ENCODE measurements around the gene MRTFA. TPM values are rescaled to one million over a fixed set of nuclear protein-coding genes. Genes with fewer than 3 reads are reported as not detected.
"Not testable (repeated sequence)": the region's sequence is repeated elsewhere in the genome, so short reads cannot be mapped to it uniquely, and the experiment has no call there.

Gene MRTFA
- polyA plus RNA-seq, 2 donors, result 10.7 to 16.5 TPM

DNA sequence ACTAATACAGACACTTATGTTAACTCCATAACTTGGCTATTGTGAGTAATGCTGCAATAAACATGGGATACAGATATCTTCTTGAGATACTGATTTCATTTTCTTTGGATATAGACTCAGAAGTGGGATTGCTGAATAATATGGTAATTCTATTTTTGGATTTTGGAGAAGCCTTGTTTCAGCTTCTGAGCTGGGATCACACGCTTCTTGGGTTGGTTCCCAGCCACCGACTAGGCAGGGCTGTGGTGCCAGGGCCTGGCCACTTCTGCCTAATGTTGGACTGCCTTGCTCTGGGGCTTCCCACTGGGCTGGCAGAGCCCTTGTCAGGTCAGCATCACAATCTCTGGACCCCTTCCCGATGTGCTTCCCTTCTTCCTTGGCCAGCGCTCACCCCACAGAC lies 28.8 kb upstream of the MRTFA start:
- Histone ChIP-seq H3K36me3 (ENCODE audit: control insufficient read depth in 2 of 2, insufficient read depth in 2 of 2, low read length in 1 of 2) (no peaks in the 10 kb centered on the region), H3K9me3 (ENCODE audit: control insufficient read depth in 2 of 2, insufficient read depth in 1 of 2, low read depth in 1 of 2, low read length in 1 of 2) (no peaks in the 10 kb centered on the region), H3K27me3 (ENCODE audit: control insufficient read depth in 1 of 2, insufficient read depth in 2 of 2, low read length in 2 of 2) (no peaks in the 10 kb centered on the region), H3K4me1 (ENCODE audit: control insufficient read depth in 2 of 2, insufficient read depth in 2 of 2, low read length in 1 of 2) (peaks cover 0 to 8% of the 10 kb centered on the region in 2 donors), H3K27ac (ENCODE audit: low read depth in 2 of 2, low read length in 1 of 2) (peak overlapping the region; percentile 37 to 43), H3K4me3 (ENCODE audit: low read depth in 1 of 2, low read length in 2 of 2) (no peak overlapping the region)
- 40 to 59% methylated on average over 4 of the region's 4 CpGs for WGBS, 2 donors

DNA sequence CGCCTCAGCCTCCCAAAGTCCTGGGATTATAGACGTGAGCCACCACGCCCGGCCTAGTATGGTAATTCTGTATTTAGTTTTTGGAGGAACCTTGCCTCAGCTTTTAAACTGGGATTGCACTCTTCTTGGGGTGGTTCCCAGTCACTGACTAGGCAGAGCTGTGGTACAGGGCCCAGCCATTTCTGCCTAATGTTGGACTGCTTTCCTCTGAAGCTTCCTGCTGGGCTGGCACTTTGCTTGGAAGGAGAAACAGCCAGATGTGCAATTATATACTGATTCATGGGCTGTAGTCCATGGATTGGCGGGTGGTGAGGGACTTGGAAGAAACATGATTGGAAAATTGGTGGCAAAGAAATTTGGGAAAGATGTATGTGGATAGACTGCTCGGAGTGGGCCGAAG lies 25.2 kb upstream of the MRTFA start:
- Histone ChIP-seq H3K27ac (ENCODE audit: low read depth in 2 of 2, low read length in 1 of 2) (no peak overlapping the region), H3K9me3 (ENCODE audit: control insufficient read depth in 2 of 2, insufficient read depth in 1 of 2, low read depth in 1 of 2, low read length in 1 of 2) (no peaks in the 10 kb centered on the region), H3K36me3 (ENCODE audit: control insufficient read depth in 2 of 2, insufficient read depth in 2 of 2, low read length in 1 of 2) (no peaks in the 10 kb centered on the region), H3K4me3 (ENCODE audit: low read depth in 1 of 2, low read length in 2 of 2) (no peak overlapping the region), H3K4me1 (ENCODE audit: control insufficient read depth in 2 of 2, insufficient read depth in 2 of 2, low read length in 1 of 2) (peaks cover 0 to 3% of the 10 kb centered on the region in 2 donors), H3K27me3 (ENCODE audit: control insufficient read depth in 1 of 2, insufficient read depth in 2 of 2, low read length in 2 of 2) (no peaks in the 10 kb centered on the region)
- 86 to 89% methylated on average over 7 of the region's 7 CpGs for WGBS, 2 donors

DNA sequence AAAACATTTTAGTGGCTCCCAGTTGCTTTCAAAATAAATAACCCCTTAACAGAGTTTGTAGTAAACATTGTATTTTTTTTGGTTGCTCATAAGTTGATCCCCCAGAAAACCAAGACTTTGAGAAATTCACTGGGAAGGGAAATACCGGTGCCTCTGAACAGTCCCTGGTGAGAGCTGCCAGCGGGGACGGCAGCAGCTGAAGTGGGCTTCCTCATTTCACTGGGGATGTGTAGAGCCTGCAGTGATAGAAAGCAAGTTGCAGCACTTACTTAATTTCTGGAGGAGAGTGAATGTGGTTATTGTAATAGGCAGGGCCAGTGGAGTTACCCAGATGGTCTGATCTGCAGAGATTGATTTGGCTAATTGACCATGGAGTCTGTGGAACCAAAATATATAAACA lies 24.2 kb upstream of the MRTFA start:
- H3K9me3 ChIP-seq (ENCODE audit: control insufficient read depth in 2 of 2, insufficient read depth in 1 of 2, low read depth in 1 of 2, low read length in 1 of 2), result no peaks in the 10 kb centered on the region
- H3K4me3 ChIP-seq (ENCODE audit: low read depth in 1 of 2, low read length in 2 of 2), result no peak overlapping the region
- H3K27ac ChIP-seq (ENCODE audit: low read depth in 2 of 2, low read length in 1 of 2), result no peak overlapping the region
- no peaks in the 10 kb centered on the region for H3K36me3 ChIP-seq (ENCODE audit: control insufficient read depth in 2 of 2, insufficient read depth in 2 of 2, low read length in 1 of 2)
- peaks cover 0 to 3% of the 10 kb centered on the region in 2 donors for H3K4me1 ChIP-seq (ENCODE audit: control insufficient read depth in 2 of 2, insufficient read depth in 2 of 2, low read length in 1 of 2)
- H3K27me3 ChIP-seq (ENCODE audit: control insufficient read depth in 1 of 2, insufficient read depth in 2 of 2, low read length in 2 of 2), result no peaks in the 10 kb centered on the region
- WGBS, 2 donors, result 79 to 89% methylated on average over 3 of the region's 3 CpGs

DNA sequence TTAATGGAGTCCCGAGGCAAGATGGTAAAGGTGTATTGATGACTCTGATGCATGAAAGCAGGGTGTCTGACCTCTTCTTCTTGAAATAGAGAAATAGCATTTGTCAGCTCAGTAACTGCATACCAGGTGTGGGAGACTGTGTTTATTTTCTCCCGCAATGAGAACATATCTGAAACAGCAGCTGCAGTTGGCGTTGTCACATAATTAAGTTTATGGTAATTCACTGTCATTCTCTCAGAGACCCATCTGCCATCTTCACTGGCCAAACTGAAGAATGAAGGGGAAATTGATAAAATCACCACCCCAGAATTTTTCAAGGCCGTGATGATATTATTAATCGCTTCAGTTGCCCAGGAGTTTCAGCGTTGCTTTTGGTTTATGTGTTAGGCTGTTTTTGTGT lies 22.6 kb upstream of the MRTFA start:
- no peaks in the 10 kb centered on the region for H3K27me3 ChIP-seq (ENCODE audit: control insufficient read depth in 1 of 2, insufficient read depth in 2 of 2, low read length in 2 of 2)
- H3K27ac ChIP-seq (ENCODE audit: low read depth in 2 of 2, low read length in 1 of 2), result no peak overlapping the region
- peaks cover 0 to 3% of the 10 kb centered on the region in 2 donors for H3K4me1 ChIP-seq (ENCODE audit: control insufficient read depth in 2 of 2, insufficient read depth in 2 of 2, low read length in 1 of 2)
- H3K9me3 ChIP-seq (ENCODE audit: control insufficient read depth in 2 of 2, insufficient read depth in 1 of 2, low read depth in 1 of 2, low read length in 1 of 2), result no peaks in the 10 kb centered on the region
- no peaks in the 10 kb centered on the region for H3K36me3 ChIP-seq (ENCODE audit: control insufficient read depth in 2 of 2, insufficient read depth in 2 of 2, low read length in 1 of 2)
- H3K4me3 ChIP-seq (ENCODE audit: low read depth in 1 of 2, low read length in 2 of 2), result no peak overlapping the region
- WGBS, 2 donors, result 90 to 93% methylated on average over 6 of the region's 6 CpGs

- WGBS, 2 donors, result 84 to 85% methylated on average over 10 of the region's 10 CpGs
- H3K27me3 ChIP-seq (ENCODE audit: control insufficient read depth in 1 of 2, insufficient read depth in 2 of 2, low read length in 2 of 2); H3K27ac ChIP-seq (ENCODE audit: low read depth in 2 of 2, low read length in 1 of 2); H3K36me3 ChIP-seq (ENCODE audit: control insufficient read depth in 2 of 2, insufficient read depth in 2 of 2, low read length in 1 of 2); H3K9me3 ChIP-seq (ENCODE audit: control insufficient read depth in 2 of 2, insufficient read depth in 1 of 2, low read depth in 1 of 2, low read length in 1 of 2); H3K4me3 ChIP-seq (ENCODE audit: low read depth in 1 of 2, low read length in 2 of 2): not testable (repeated sequence)
- peaks cover 3 to 14% of the 10 kb centered on the region in 2 donors for H3K4me1 ChIP-seq (ENCODE audit: control insufficient read depth in 2 of 2, insufficient read depth in 2 of 2, low read length in 1 of 2)
Measured at GRCh38 chr22:40656651-40657050, 20.1 kb upstream of the MRTFA start.

DNA sequence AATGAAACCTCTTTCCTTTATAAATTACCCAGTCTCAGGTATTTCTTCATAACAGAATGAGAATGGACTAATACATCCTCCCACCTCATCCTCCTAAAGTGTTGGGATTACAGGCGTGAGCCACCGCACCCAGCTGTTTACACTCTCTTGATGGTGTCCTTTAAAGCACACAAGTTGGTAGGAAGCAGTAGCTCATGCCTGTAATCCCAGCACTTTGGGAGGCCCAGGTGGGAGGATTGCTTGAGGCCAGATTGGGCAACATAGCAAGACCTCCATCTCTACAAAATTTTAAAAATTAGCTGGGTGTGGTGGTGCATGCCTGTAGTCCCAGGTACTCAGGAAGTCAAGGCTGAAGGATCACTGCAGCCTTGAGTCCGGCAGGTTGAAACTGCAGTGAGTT lies 19.4 kb upstream of the MRTFA start:
- whole genome bisulfite sequencing, 2 donors, result 92 to 94% methylated on average over 3 of the region's 3 CpGs
- not testable (repeated sequence) for H3K4me3 ChIP-seq (ENCODE audit: low read depth in 1 of 2, low read length in 2 of 2); H3K36me3 ChIP-seq (ENCODE audit: control insufficient read depth in 2 of 2, insufficient read depth in 2 of 2, low read length in 1 of 2); H3K9me3 ChIP-seq (ENCODE audit: control insufficient read depth in 2 of 2, insufficient read depth in 1 of 2, low read depth in 1 of 2, low read length in 1 of 2); H3K27ac ChIP-seq (ENCODE audit: low read depth in 2 of 2, low read length in 1 of 2); H3K27me3 ChIP-seq (ENCODE audit: control insufficient read depth in 1 of 2, insufficient read depth in 2 of 2, low read length in 2 of 2)
- H3K4me1 ChIP-seq (ENCODE audit: control insufficient read depth in 2 of 2, insufficient read depth in 2 of 2, low read length in 1 of 2), result peaks cover 3 to 14% of the 10 kb centered on the region in 2 donors

DNA sequence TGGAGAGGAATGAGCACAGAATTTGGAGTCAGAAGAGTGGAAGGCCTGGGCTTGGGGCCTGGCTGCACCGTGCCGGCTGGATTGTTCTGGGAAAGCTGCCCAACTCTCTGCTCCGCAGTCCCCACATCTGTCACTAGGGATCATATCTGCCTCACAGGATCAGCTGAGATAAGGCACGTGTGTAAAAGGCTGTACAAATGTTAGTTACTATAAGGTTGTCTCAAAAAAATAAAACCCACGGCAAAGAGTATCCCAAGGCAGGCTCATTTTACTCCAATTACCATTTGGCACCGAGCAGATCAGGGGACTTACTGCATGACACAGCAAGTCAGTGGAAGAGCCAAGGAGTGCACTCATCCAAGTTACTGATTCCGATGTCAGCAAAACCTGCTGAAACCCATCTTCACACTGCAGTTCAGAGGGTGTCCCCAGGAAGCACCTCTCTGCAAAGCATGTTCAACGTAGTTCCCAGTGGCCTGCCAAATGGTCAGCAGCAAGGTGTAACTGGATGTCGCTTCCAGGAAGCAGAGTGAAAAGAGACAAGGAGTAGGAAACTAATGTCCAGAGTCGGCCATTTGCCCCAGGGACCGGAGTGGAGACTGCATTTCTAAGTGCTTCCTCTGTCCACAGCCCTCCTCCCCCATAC lies 18.1 kb upstream of the MRTFA start:
- Histone ChIP-seq H3K27me3 (ENCODE audit: control insufficient read depth in 1 of 2, insufficient read depth in 2 of 2, low read length in 2 of 2) (no peaks in the 10 kb centered on the region), H3K4me3 (ENCODE audit: low read depth in 1 of 2, low read length in 2 of 2) (no peak overlapping the region), H3K9me3 (ENCODE audit: control insufficient read depth in 2 of 2, insufficient read depth in 1 of 2, low read depth in 1 of 2, low read length in 1 of 2) (no peaks in the 10 kb centered on the region), H3K27ac (ENCODE audit: low read depth in 2 of 2, low read length in 1 of 2) (peak overlapping the region; percentile 80), H3K4me1 (ENCODE audit: control insufficient read depth in 2 of 2, insufficient read depth in 2 of 2, low read length in 1 of 2) (peaks cover 3 to 14% of the 10 kb centered on the region in 2 donors), H3K36me3 (ENCODE audit: control insufficient read depth in 2 of 2, insufficient read depth in 2 of 2, low read length in 1 of 2) (no peaks in the 10 kb centered on the region)
- WGBS, 2 donors, result 19 to 26% methylated on average over 11 of the region's 11 CpGs

DNA sequence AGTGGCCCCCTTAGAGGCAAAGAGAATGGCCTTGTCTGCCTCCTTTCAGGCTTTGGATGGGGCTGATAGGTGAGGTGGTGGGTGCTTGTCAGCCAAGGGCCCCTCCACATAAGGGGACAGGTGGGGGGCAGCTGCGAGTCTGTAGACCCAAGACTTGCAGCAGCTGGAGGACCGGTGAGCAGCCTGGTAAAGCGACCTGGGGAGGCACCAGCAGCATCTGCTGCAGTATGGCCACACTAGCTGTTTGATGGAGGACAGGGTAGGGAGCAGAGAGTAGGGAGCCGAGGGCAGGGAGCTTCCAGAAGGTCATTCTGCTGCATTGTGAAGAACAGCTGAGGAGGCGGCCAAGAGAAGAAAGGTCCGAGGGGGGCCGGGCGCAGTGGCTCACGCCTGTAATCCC lies 16.8 kb upstream of the MRTFA start:
- peak overlapping the region; percentile 99 to 100 for H3K27ac ChIP-seq (ENCODE audit: low read depth in 2 of 2, low read length in 1 of 2)
- no peaks in the 10 kb centered on the region for H3K27me3 ChIP-seq (ENCODE audit: control insufficient read depth in 1 of 2, insufficient read depth in 2 of 2, low read length in 2 of 2)
- no peaks in the 10 kb centered on the region for H3K9me3 ChIP-seq (ENCODE audit: control insufficient read depth in 2 of 2, insufficient read depth in 1 of 2, low read depth in 1 of 2, low read length in 1 of 2)
- H3K36me3 ChIP-seq (ENCODE audit: control insufficient read depth in 2 of 2, insufficient read depth in 2 of 2, low read length in 1 of 2), result no peaks in the 10 kb centered on the region
- peaks cover 3 to 16% of the 10 kb centered on the region in 2 donors for H3K4me1 ChIP-seq (ENCODE audit: control insufficient read depth in 2 of 2, insufficient read depth in 2 of 2, low read length in 1 of 2)
- H3K4me3 ChIP-seq (ENCODE audit: low read depth in 1 of 2, low read length in 2 of 2), result no peak overlapping the region
- 93 to 95% methylated on average over 9 of the region's 9 CpGs for WGBS, 2 donors

DNA sequence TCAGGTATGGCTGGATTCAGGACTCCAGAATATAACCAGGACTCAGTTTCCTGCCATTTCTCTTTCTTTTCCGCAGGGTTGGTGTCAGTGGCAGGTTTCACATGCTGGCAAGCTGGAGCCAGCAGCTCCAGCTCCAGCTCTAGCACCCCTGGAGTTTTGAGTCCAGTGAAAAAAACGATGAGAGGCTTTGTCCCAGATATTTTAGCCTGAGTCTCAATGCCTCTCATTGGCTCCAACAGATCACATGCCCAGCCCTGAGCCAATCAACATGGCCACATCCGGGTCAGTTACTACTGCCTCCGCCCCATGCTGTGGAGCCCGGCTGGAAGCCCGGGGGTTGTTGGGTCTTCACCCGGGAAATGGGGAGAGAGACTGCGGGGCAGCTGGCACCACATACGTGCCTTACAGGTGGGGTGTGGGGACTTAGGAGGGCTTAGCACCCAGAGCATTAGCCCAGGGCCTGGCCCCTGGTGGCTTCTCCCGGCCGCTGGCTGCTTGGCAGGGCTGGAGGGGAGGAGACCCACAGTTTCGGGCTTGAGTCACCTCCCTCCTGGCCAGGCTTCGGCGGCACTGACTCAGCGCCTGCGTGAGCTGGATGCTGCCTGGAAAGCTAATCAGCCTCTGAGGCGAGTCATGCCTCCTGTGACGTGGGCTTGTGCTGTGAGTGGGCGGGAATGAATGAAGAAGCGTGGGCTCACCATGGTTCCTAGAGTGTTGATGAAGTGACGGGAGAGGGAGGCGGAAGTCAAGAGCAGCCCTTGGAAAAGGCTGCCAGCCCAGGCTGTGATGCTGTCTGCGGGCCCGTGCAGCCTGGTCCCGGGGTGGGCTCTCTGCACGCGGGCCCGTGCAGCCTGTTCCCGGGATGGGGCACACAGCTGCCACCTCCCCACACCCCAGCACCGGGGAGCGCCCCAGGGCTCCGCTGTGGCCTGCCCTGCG lies 15.3 kb upstream of the MRTFA start:
- Histone ChIP-seq H3K36me3 (ENCODE audit: control insufficient read depth in 2 of 2, insufficient read depth in 2 of 2, low read length in 1 of 2) (no peaks in the 10 kb centered on the region), H3K9me3 (ENCODE audit: control insufficient read depth in 2 of 2, insufficient read depth in 1 of 2, low read depth in 1 of 2, low read length in 1 of 2) (no peaks in the 10 kb centered on the region), H3K4me1 (ENCODE audit: control insufficient read depth in 2 of 2, insufficient read depth in 2 of 2, low read length in 1 of 2) (peaks cover 3 to 16% of the 10 kb centered on the region in 2 donors), H3K27ac (ENCODE audit: low read depth in 2 of 2, low read length in 1 of 2) (peak overlapping the region; percentile 99 to 100), H3K4me3 (ENCODE audit: low read depth in 1 of 2, low read length in 2 of 2) (peak overlapping the region; percentile 61 to 65), H3K27me3 (ENCODE audit: control insufficient read depth in 1 of 2, insufficient read depth in 2 of 2, low read length in 2 of 2) (no peaks in the 10 kb centered on the region)
- WGBS, 2 donors, result 16 to 34% methylated on average over 33 of the region's 33 CpGs

All from esophagus (tissue), 2 donors.